Ovary (tissue), 9 donors: ENCODE measurements around the gene CYFIP1. TPM values are rescaled to one million over a fixed set of nuclear protein-coding genes. Genes with fewer than 3 reads are reported as not detected.

Experiments
- DNase-seq, 5 donors: peaks; one replicate each; pipeline ENCODE4 v3.0.0-alpha.2; 2019 to 2020
- H3K27ac ChIP-seq, 2 donors: fragments of 200-600 bp; one replicate each; pipeline versions ENCODE4 v1.5.1 to v1.8.0; 2019 to 2022
- H3K27me3 ChIP-seq: fragments of 200-600 bp; one replicate; pipeline ENCODE4 v1.8.0; 2022
- H3K36me3 ChIP-seq: fragments of 200-600 bp; sonication (generic); one replicate; pipeline ENCODE4 v1.5.1; 2019
- H3K4me1 ChIP-seq: one replicate; pipeline ENCODE4 v1.8.1; 2013; ENCODE audit warnings: mild to moderate bottlenecking, moderate library complexity; ENCODE audit not compliant: insufficient read depth
- H3K4me3 ChIP-seq: fragments of 200-600 bp; sonication (generic); one replicate; pipeline ENCODE4 v1.5.1; 2017
- H3K9me3 ChIP-seq, 2 donors: fragments of 200-600 bp in 1 of 2; sonication (generic) in 1 of 2; one replicate each; pipeline versions ENCODE4 v1.5.1 to v1.8.1; 2013 to 2019; ENCODE audit warnings: mild to moderate bottlenecking in 1 of 2, moderate library complexity in 1 of 2
- EP300 ChIP-seq: sonication (generic); formaldehyde crosslinking; IDR thresholded peaks from one replicate; pipeline ENCODE4 v1.6.1; 2017; ENCODE audit warnings: antibody characterized with exemption
- POLR2A ChIP-seq: fragments of 450-650 bp; IDR thresholded peaks from one replicate; pipeline ENCODE4 v1.6.1; 2017; ENCODE audit warnings: antibody characterized with exemption, mild to moderate bottlenecking, moderate library complexity
- WGBS, 3 donors: extraction: QIAGEN DNeasy Blood & Tissue Kit in 1 of 3; methylation state at CpG; one replicate each; pipeline versions ENCODE4 v1.1.5 to v1.1.7; 2013 to 2017; 5-methylcytosine and 5-hydroxymethylcytosine counted together
- intact Hi-C, 4 donors: fragments of 100-400 bp; cut with DNase I; formaldehyde crosslinking; loops; one replicate each; pipeline versions ENCODE4 v1.11.0 to v1.15.1; 2022 to 2023
- polyA plus RNA-seq, 2 donors: library from polyadenylated mRNA; stranded (reverse); fragments of 200-250 nt in 1 of 2; fragments of 350-450 nt in 1 of 2; fragmentation: Illumina TruSeq in 1 of 2; extraction: RNeasy Lipid Tissue Mini Kit (QIAGEN cat#74804) in 1 of 2; gene quantifications; one replicate each; pipeline ENCODE4 v1.2.3, GENCODE V29; 2013 to 2014
- total RNA-seq, 7 donors: library from RNA; depleted of rRNA in 2 of 7; stranded (reverse); fragments of >200 nt in 2 of 7; fragmentation: NEBNext Ultra II Directional in 3 of 7; extraction: Animal tissue kit (Norgen Biotek cat#: 25700) in 3 of 7; gene quantifications; one replicate each; pipeline versions ENCODE4 v1.1.0 to v1.2.4, GENCODE V29; 2016 to 2023
- TF ChIP-seq, protein P1 (sequence below), 3 donors: fragments of 450-650 bp in 2 of 3; fragments of 200-600 bp in 1 of 3; IDR thresholded peaks; one replicate each; pipeline versions ENCODE4 v1.5.1 to v1.8.0; 2016 to 2022; ENCODE audit warnings: antibody characterized with exemption in 3 of 3, mild to moderate bottlenecking in 1 of 3
- donor health status: DM: no; HTN: no; CAD: no; lungs with moderate emphysema.
- donor health status: DM: no; HTN: no; CAD: no.
- donor health status: Bipolar disorder and iron deficiency.
- donor health status: DM: yes; HTN: yes; CAD: no.
- donor health status: DM: no; HTN: no; CAD: no.
- donor health status: DM: yes; HTN: yes; CAD: no.

CYFIP1 gene
- total and polyA plus RNA-seq, 9 donors = 35.8 to 96.2 (median 77.1) TPM

DNA sequence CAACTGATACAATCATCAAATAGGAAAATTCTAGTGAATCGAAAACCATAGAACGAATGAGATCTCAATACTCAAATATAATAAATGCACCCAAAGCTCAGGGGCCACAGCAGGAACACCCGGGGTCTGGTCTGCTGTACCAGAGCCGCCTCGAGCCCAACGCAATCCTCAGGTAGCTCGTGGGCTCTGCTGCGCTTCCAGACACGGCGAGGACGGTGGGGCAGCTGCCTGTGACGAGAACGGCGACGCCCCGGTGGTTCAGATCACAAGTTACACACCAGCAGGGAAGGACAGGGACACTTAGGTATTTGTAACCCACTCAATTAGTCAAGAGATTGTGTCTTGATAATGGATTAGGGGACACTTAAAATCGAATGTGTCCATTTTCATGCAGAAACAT, 87.1 kb downstream of the CYFIP1 start:
- 93 to 95% (median 93%) methylated on average over 17 of the region's 17 CpGs for WGBS, 3 donors
- H3K36me3 ChIP-seq = no peaks in the 10 kb centered on the region
- no peak for DNase-seq

DNA sequence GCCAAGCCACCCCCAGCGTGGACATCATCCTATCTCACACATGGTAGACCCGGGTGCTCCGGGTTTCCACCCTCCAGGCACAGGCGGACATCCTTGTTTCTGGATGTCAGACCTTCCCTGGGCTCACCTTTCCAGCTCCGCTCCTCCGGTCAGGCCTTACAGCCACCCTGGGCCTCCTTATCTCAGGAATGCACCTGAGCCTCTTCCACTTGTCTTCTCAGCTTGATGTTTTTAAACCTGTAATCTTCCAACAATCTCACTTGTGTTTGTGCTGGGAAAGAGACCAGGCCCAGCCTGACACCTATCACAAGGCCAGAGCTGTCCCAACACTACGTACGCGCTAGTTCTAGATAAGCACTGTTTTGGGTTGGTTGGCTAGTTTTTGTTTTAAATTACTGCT, 87.8 kb downstream of the CYFIP1 start:
- no peaks in the 10 kb centered on the region for H3K36me3 ChIP-seq

More for the DNA sequence above, 87.1 kb downstream of the CYFIP1 start:
- TF ChIP-seq EP300 (no peak), POLR2A (no peak)
- TF ChIP-seq, protein P1, sequence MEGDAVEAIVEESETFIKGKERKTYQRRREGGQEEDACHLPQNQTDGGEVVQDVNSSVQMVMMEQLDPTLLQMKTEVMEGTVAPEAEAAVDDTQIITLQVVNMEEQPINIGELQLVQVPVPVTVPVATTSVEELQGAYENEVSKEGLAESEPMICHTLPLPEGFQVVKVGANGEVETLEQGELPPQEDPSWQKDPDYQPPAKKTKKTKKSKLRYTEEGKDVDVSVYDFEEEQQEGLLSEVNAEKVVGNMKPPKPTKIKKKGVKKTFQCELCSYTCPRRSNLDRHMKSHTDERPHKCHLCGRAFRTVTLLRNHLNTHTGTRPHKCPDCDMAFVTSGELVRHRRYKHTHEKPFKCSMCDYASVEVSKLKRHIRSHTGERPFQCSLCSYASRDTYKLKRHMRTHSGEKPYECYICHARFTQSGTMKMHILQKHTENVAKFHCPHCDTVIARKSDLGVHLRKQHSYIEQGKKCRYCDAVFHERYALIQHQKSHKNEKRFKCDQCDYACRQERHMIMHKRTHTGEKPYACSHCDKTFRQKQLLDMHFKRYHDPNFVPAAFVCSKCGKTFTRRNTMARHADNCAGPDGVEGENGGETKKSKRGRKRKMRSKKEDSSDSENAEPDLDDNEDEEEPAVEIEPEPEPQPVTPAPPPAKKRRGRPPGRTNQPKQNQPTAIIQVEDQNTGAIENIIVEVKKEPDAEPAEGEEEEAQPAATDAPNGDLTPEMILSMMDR (IDR thresholded peaks at IDR 0.05) = no peak
- Histone ChIP-seq H3K4me1 (no peaks in the 10 kb centered on the region), H3K4me3 (no peak overlapping the region), H3K27me3 (no peaks in the 10 kb centered on the region), H3K9me3 (no peaks in the 10 kb centered on the region), H3K27ac (no peak overlapping the region)
- intact Hi-C loops = no loop called here

DNA sequence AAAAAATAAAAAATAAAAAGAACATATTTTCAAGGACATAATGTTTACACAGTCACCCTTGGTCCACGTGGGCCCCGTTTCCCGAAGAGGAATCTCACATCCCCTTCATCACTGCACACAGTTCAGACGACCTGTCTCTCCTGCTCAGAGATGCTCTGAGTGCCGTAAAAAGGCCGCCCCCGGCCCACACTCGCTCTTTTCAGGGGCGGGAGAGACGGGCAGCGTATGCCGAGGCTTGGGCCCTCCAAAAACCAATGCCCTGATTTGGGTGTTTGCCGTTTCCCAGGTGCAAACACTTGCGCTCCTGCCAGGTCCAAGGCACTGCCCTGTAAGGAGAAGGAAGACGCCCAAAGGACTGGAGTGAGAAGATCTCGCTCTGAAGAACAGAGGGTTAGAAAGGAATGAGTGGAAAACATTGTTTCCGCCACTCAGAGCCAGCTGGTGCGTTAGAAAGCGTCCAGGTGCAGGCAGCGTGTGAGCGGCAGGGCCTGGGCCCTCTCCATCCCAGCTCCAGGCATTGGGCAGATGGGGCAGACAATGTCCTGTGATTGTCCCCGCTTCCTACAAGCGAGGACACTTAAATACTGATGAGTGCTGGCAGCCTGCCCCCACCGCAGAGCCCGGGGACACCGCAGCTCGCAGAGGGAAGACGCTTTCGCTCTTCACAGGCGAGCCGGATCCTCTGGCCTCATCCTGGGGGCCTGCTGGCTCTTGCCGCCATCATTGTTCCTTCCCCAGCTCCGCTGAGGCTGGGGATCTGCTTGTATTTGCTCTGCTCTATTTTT, 88.5 kb downstream of the CYFIP1 start:
- Histone ChIP-seq H3K27ac (no peak overlapping the region), H3K9me3 (no peaks in the 10 kb centered on the region), H3K4me1 (no peaks in the 10 kb centered on the region), H3K27me3 (no peaks in the 10 kb centered on the region), H3K4me3 (no peak overlapping the region), H3K36me3 (no peaks in the 10 kb centered on the region)
- intact Hi-C loops = no loop called here
- TF ChIP-seq POLR2A (no peak), EP300 (no peak)
- TF ChIP-seq, protein P1 (IDR thresholded peaks at IDR 0.05) = no peak
- WGBS, 3 donors = 83 to 91% (median 85%) methylated on average over 33 of the region's 33 CpGs
- DNase-seq = no peak

More for the DNA sequence above, 87.8 kb downstream of the CYFIP1 start:
- WGBS, 3 donors = 74 to 78% (median 77%) methylated on average over 9 of the region's 9 CpGs
- Histone ChIP-seq H3K4me1 (no peaks in the 10 kb centered on the region), H3K27ac (no peak overlapping the region), H3K9me3 (no peaks in the 10 kb centered on the region), H3K27me3 (no peaks in the 10 kb centered on the region), H3K4me3 (no peak overlapping the region)
- DNase-seq = no peak
- TF ChIP-seq, protein P1 (IDR thresholded peaks at IDR 0.05) = no peak
- no peak for TF ChIP-seq POLR2A
- no peak for TF ChIP-seq EP300
- intact Hi-C loops = no loop called here

DNA sequence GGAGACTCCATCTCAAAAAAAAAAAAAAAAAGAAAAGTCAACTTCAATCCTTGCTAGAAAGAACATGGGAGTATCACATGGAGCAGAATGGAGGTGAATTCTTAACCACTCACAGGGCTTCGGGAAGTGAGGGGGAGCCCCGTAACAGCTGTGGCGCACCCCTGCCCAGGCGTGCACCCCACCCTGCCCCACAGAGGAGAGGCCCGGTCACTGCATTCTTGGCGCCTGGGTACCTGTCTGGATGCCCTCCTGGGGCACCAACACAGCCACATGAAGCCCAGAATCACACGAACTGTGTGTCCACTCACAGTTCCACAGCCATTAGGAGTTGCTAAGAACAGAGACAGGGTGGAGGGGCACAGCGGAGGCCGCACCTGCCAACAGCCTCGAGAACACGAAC, 89.9 kb downstream of the CYFIP1 start:
- no peak for DNase-seq
- Histone ChIP-seq H3K27me3 (no peaks in the 10 kb centered on the region), H3K9me3 (no peaks in the 10 kb centered on the region), H3K4me1 (no peaks in the 10 kb centered on the region), H3K4me3 (no peak overlapping the region), H3K36me3 (no peaks in the 10 kb centered on the region), H3K27ac (no peak overlapping the region)
- TF ChIP-seq EP300 = no peak
- TF ChIP-seq POLR2A = no peak
- TF ChIP-seq, protein P1 (IDR thresholded peaks at IDR 0.05) = no peak
- intact Hi-C loops = no loop called here
- WGBS, 3 donors = 90 to 97% (median 96%) methylated on average over 11 of the region's 11 CpGs
